Endothelial cell of umbilical vein (primary cell): ENCODE measurements around the gene PTPRD. TPM values are rescaled to one million over a fixed set of nuclear protein-coding genes. Genes with fewer than 3 reads are reported as not detected.

Experiments
- BruUV-seq: library from RNA; stranded (reverse); fragments of 400-500 nt; replicated peaks from 2 replicates; lab custom pipeline; 2021; lab: Mats Ljungman, UMichigan
- CTCF ChIA-PET: fragments of 300-600, 350-600 bp; sonication (Branson Sonifier 250); formaldehyde crosslinking; loops from one replicate; lab custom pipeline; 2021; ENCODE audit warnings: antibody characterized with exemption, inconsistent platforms; lab: Charles Lee
- POLR2A ChIA-PET: fragments of 300-600, 350-600 bp; sonication (Branson Sonifier 250); formaldehyde crosslinking; loops from one replicate; lab custom pipeline; 2021; ENCODE audit warnings: antibody characterized with exemption, inconsistent platforms; lab: Charles Lee
- DNase-seq: peaks from one replicate; pipeline ENCODE4 v3.0.0-alpha.2; 2011; ENCODE audit warnings: low read depth, low spot score
- FAIRE-seq: peaks from 2 replicates; lab custom pipeline; 2011; peaks lifted over from hg19 to GRCh38; lab: Jason Lieb, UNC
- H2AFZ ChIP-seq: 2 replicates; pipeline ENCODE4 v1.6.0; 2012; ENCODE audit warnings: low read depth, low read length, control low read depth, inconsistent platforms
- H3K27ac ChIP-seq: 2 replicates; pipeline ENCODE4 v1.5.1; 2011; ENCODE audit warnings: low read depth, mild to moderate bottlenecking, control low read depth, low read length, moderate library complexity; ENCODE audit not compliant: insufficient read depth
- H3K27me3 ChIP-seq, 2 experiments: 2 replicates each; pipeline versions ENCODE4 v1.6.0 to v1.6.1; 2011; ENCODE audit warnings: low read length in 2 of 2, mixed read lengths in 1 of 2; ENCODE audit not compliant: control insufficient read depth in 2 of 2, insufficient read depth in 2 of 2
- H3K36me3 ChIP-seq, 2 experiments: 2 replicates in 1 of 2; 3 replicates in 1 of 2; pipeline ENCODE4 v1.5.1; 2011; ENCODE audit warnings: low read length in 2 of 2, mild to moderate bottlenecking in 1 of 2, moderate library complexity in 1 of 2; ENCODE audit not compliant: control insufficient read depth in 2 of 2, insufficient read depth in 2 of 2; ENCODE audit errors: extremely low read depth in 1 of 2
- H3K4me1 ChIP-seq: 3 replicates; pipeline ENCODE4 v1.5.1; 2011; ENCODE audit warnings: mild to moderate bottlenecking, low read length; ENCODE audit not compliant: control insufficient read depth, insufficient read depth; ENCODE audit errors: extremely low read depth
- H3K4me2 ChIP-seq: 2 replicates; pipeline ENCODE4 v1.6.1; 2011; ENCODE audit warnings: low read length, control low read depth, mixed read lengths; ENCODE audit not compliant: insufficient read depth
- H3K4me3 ChIP-seq, 3 experiments: fragments of 200-600 bp in 1 of 3; sonication (generic), shearing (Covaris generic) in 1 of 3; replicated peaks in 1 of 3; 2 replicates each; pipeline ENCODE4 v1.5.1; 2011 to 2016; ENCODE audit warnings: control low read depth in 3 of 3, low read length in 3 of 3, mild to moderate bottlenecking in 2 of 3, inconsistent platforms in 1 of 3, low read depth in 1 of 3, moderate library complexity in 1 of 3; ENCODE audit not compliant: insufficient read depth in 1 of 3
- H3K79me2 ChIP-seq: 2 replicates; pipeline ENCODE4 v1.6.0; 2012; ENCODE audit warnings: low read length, inconsistent platforms; ENCODE audit not compliant: control insufficient read depth, insufficient read depth
- H3K9ac ChIP-seq: replicated peaks from 2 replicates; pipeline ENCODE3; 2011; ENCODE audit warnings: low read length, control low read depth; ENCODE audit not compliant: insufficient read depth; ENCODE audit errors: extremely low read depth
- H3K9me1 ChIP-seq: replicated peaks from 3 replicates; pipeline ENCODE4 v1.6.0; 2011; ENCODE audit warnings: mild to moderate bottlenecking, low read length; ENCODE audit not compliant: control insufficient read depth, insufficient read depth; ENCODE audit errors: extremely low read depth
- H3K9me3 ChIP-seq: replicated peaks from 2 replicates; pipeline ENCODE4 v1.5.1; 2012; ENCODE audit warnings: low read length, inconsistent platforms; ENCODE audit not compliant: control insufficient read depth, insufficient read depth
- H4K20me1 ChIP-seq: replicated peaks from 2 replicates; pipeline ENCODE3; 2011; ENCODE audit warnings: mild to moderate bottlenecking, low read length; ENCODE audit not compliant: control insufficient read depth, insufficient read depth; ENCODE audit errors: extremely low read depth
- CTCF ChIP-seq, 2 donors: IDR thresholded peaks; 1 replicate in 1 of 2; 2 replicates in 1 of 2; pipeline ENCODE4 v1.5.1; 2011; ENCODE audit warnings: low read length in 2 of 2, mild to moderate bottlenecking in 2 of 2, moderate library complexity in 2 of 2, control low read depth in 1 of 2, inconsistent platforms in 1 of 2, low read depth in 1 of 2; ENCODE audit not compliant: insufficient read depth in 1 of 2; ENCODE audit errors: extremely low read depth in 1 of 2
- EZH2 ChIP-seq: IDR thresholded peaks from 2 replicates; pipeline ENCODE4 v1.6.1; 2012; ENCODE audit warnings: borderline replicate concordance, low read depth, mild to moderate bottlenecking, moderate library complexity, low read length, inconsistent platforms; ENCODE audit not compliant: severe bottlenecking
- GATA2 ChIP-seq: IDR thresholded peaks from 2 replicates; pipeline ENCODE4 v1.7.0; 2011; ENCODE audit warnings: low read depth, mild to moderate bottlenecking, moderate library complexity, mixed read lengths, low read length; ENCODE audit not compliant: insufficient read length, insufficient read depth
- MYC ChIP-seq: IDR thresholded peaks from one replicate; pipeline ENCODE4 v1.6.1; 2011; ENCODE audit warnings: mild to moderate bottlenecking, low read depth, low read length
- POLR2A ChIP-seq: IDR thresholded peaks from 2 replicates; pipeline ENCODE4 v1.6.1; 2012; ENCODE audit warnings: low read depth, mild to moderate bottlenecking, control low read depth, low read length
- POLR2AphosphoS5 ChIP-seq: IDR thresholded peaks from 2 replicates; pipeline ENCODE4 v1.6.1; 2012; ENCODE audit warnings: low read depth, mild to moderate bottlenecking, control low read depth, low read length, moderate library complexity; ENCODE audit not compliant: insufficient read depth
- dilution Hi-C: fragments of 300-500 bp; cut with MboI; formaldehyde crosslinking; loops from one replicate; pipeline ENCODE4 v1.15.0; 2019; ENCODE audit warnings: low sequenced_read_pairs; ENCODE audit not compliant: extremely low pct_ligation_motif_present
- intact Hi-C: fragments of 100-400 bp; cut with micrococcal nuclease; formaldehyde crosslinking; loops from one replicate; pipeline ENCODE4 v1.10.0; 2022
- polyA plus RNA-seq, 4 experiments: library from polyadenylated mRNA; depleted of rRNA in 3 of 4; stranded (reverse) in 3 of 4; unstranded in 1 of 4; fragments of >200 nt; gene quantifications; 2 replicates each; pipeline versions ENCODE4 v1.2.1 to v1.2.3, GENCODE V29; 2011 to 2012; ENCODE audit warnings: missing spikeins in 1 of 4
- total RNA-seq: library from RNA; stranded (reverse); gene quantifications from 2 replicates; pipeline ENCODE4 v1.2.3, GENCODE V29; 2021

The PTPRD gene
- total and polyA plus RNA-seq, 2 donors (not counting 3 experiments of a cell fraction or from before 2014, with no cell fraction given), result 5.5 to 5.7 TPM

GRCh38 chr9:8574846-8575245, 2038.0 kb downstream of the PTPRD start:
- BruUV-seq, result no TSS peak
- Histone ChIP-seq H3K36me3 (no peaks in the 10 kb centered on the region), H2AFZ (no peak overlapping the region), H3K4me3 (no peak overlapping the region), H3K9me3 (no peaks in the 10 kb centered on the region), H3K4me2 (no peak overlapping the region), H3K27me3 (no peaks in the 10 kb centered on the region), H3K27ac (no peak overlapping the region), H3K9me1 (no peaks in the 10 kb centered on the region), H3K9ac (no peak overlapping the region), H3K4me1 (no peaks in the 10 kb centered on the region), H4K20me1 (no peaks in the 10 kb centered on the region), H3K79me2 (no peaks in the 10 kb centered on the region)
- POLR2A ChIA-PET, result no interaction called here
- no peak for TF ChIP-seq MYC
- no peak for TF ChIP-seq CTCF (IDR thresholded peaks at IDR 0.05; ENCODE audit: extremely low read depth in 1 of 2, insufficient read depth in 1 of 2, low read depth in 1 of 2, low read length in 2 of 2)
- TF ChIP-seq POLR2A, result no peak
- no peak for TF ChIP-seq EZH2
- TF ChIP-seq GATA2, result no peak
- DNase-seq, result no peak
- no peak for FAIRE-seq
- CTCF ChIA-PET, result no interaction called here
- dilution Hi-C loops (no loop called here), intact Hi-C loops (no loop called here)

- Histone ChIP-seq H4K20me1 (no peaks in the 10 kb centered on the region), H3K79me2 (no peaks in the 10 kb centered on the region), H3K4me3 (no peak overlapping the region), H3K4me1 (no peaks in the 10 kb centered on the region), H3K9me3 (no peaks in the 10 kb centered on the region), H2AFZ (no peak overlapping the region), H3K9me1 (no peaks in the 10 kb centered on the region), H3K27me3 (no peaks in the 10 kb centered on the region), H3K27ac (no peak overlapping the region), H3K36me3 (no peaks in the 10 kb centered on the region), H3K4me2 (no peak overlapping the region), H3K9ac (no peak overlapping the region)
- DNase-seq, result no peak
- no TSS peak for BruUV-seq
- dilution Hi-C loops (no loop called here), intact Hi-C loops (no loop called here)
- FAIRE-seq, result no peak
- ChIA-PET CTCF (no interaction called here), POLR2A (no interaction called here)
- TF ChIP-seq POLR2AphosphoS5, result no peak
- TF ChIP-seq POLR2A, result no peak
- no peak for TF ChIP-seq CTCF (IDR thresholded peaks at IDR 0.05; ENCODE audit: extremely low read depth in 1 of 2, insufficient read depth in 1 of 2, low read depth in 1 of 2, low read length in 2 of 2)
Observed at GRCh38 chr9:8572209-8572608, 2040.6 kb downstream of the PTPRD start.
